ENCODE measurements around the gene LEP. TPM values are rescaled to one million over a fixed set of nuclear protein-coding genes. Genes with fewer than 3 reads are reported as not detected.
A peak's percentile ranks its signal among the peaks of the same experiment; 100 is the strongest.
"Not testable (repeated sequence)": the region's sequence is repeated elsewhere in the genome, so short reads cannot be mapped to it uniquely, and the experiment has no call there.

Gene LEP
- total and polyA plus RNA-seq, 4 donors = 0.02 TPM; not detected in 3

DNA sequence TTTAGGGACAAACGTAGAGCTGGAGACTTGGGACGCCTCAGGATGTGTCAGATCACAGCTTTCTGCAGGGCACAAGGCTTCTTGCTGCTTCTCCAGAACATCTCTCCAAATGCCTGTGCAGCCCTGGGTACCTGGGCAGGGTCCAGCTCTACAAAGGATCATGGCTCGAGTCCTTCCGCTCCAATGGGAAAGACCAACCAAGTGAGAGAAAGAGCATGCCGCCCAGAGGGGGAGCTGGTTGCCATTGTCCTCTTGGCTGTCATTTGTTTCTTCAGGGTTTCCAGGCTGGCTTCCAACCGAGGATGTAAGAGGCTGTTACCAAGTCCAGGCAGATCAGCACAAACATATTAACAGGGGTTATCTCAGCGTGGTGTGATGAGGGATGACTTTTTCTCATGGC lies 5.6 kb upstream of the LEP start:
- H3K36me3 ChIP-seq (ENCODE audit: control insufficient read depth in 4 of 4, insufficient read depth in 3 of 4, low read depth in 1 of 4, low read length in 3 of 4) = no peaks in the 10 kb centered on the region
- no peak overlapping the region for H3K27ac ChIP-seq (ENCODE audit: low read depth in 1 of 2, low read length in 2 of 2)
- WGBS = 56% methylated on average over 7 of the region's 7 CpGs
- TF ChIP-seq SP1 (IDR thresholded peaks at IDR 0.05) = no peak
- no peak for TF ChIP-seq GABPA (IDR thresholded peaks at IDR 0.05 in 1 of 2, conservative IDR thresholded peaks at IDR 0.05 in 1 of 2)
- no peak for TF ChIP-seq TAF1 (conservative IDR thresholded peaks at IDR 0.05)
- no peak for TF ChIP-seq HNF4G (IDR thresholded peaks at IDR 0.05)
- no peak for TF ChIP-seq RXRA (IDR thresholded peaks at IDR 0.05)
- TF ChIP-seq, protein P1, sequence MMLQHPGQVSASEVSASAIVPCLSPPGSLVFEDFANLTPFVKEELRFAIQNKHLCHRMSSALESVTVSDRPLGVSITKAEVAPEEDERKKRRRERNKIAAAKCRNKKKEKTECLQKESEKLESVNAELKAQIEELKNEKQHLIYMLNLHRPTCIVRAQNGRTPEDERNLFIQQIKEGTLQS (IDR thresholded peaks at IDR 0.05) = no peak
- no peak for TF ChIP-seq JUND (IDR thresholded peaks at IDR 0.05)
- TF ChIP-seq EGR1 (IDR thresholded peaks at IDR 0.05; ENCODE audit: low read depth in 2 of 2) = no peak
- peaks cover 0 to 4% (median under 1%) of the 10 kb centered on the region in 4 donors for H3K9me3 ChIP-seq (ENCODE audit: control insufficient read depth in 4 of 4, low read length in 3 of 4)
- H3K27me3 ChIP-seq (ENCODE audit: control insufficient read depth in 4 of 4, insufficient read depth in 4 of 4, low read length in 3 of 4) = peaks cover 0 to 2% (median under 1%) of the 10 kb centered on the region in 4 donors
- no peaks in the 10 kb centered on the region for H3K4me1 ChIP-seq (ENCODE audit: control insufficient read depth in 4 of 4, insufficient read depth in 4 of 4, low read length in 3 of 4)
- DNase-seq (ENCODE audit: low spot score) = no peak
- H3K9ac ChIP-seq (ENCODE audit: low read depth in 1 of 2, low read length in 2 of 2) = no peak overlapping the region
- H3K4me3 ChIP-seq (ENCODE audit: low read depth in 1 of 3, low read length in 3 of 3) = no peak overlapping the region

GRCh38 chr7:128236924-128237586 lies 4.0 kb upstream of the LEP start:
- H3K27me3 ChIP-seq (ENCODE audit: control insufficient read depth in 4 of 4, insufficient read depth in 4 of 4, low read length in 3 of 4) = peaks cover 4 to 10% (median 5%) of the 10 kb centered on the region in 4 donors
- no peaks in the 10 kb centered on the region for H3K36me3 ChIP-seq (ENCODE audit: control insufficient read depth in 4 of 4, insufficient read depth in 3 of 4, low read depth in 1 of 4, low read length in 3 of 4)
- 62% methylated on average over 1 of the region's 1 CpG for WGBS
- H3K4me1 ChIP-seq (ENCODE audit: control insufficient read depth in 4 of 4, insufficient read depth in 4 of 4, low read length in 3 of 4) = no peaks in the 10 kb centered on the region
- peak overlapping the region; percentile 38 to 39 for H3K27ac ChIP-seq (ENCODE audit: low read depth in 1 of 2, low read length in 2 of 2)
- TF ChIP-seq TAF1 (conservative IDR thresholded peaks at IDR 0.05) (no peak), HNF4A (conservative IDR thresholded peaks at IDR 0.05) (no peak), ZBTB33 (IDR thresholded peaks at IDR 0.05) (no peak), RXRA (IDR thresholded peaks at IDR 0.05) (no peak), JUND (IDR thresholded peaks at IDR 0.05) (no peak), FOXA1 (IDR thresholded peaks at IDR 0.05) (no peak), HNF4G (IDR thresholded peaks at IDR 0.05) (no peak), FOXA2 (IDR thresholded peaks at IDR 0.05) (no peak), CTCF (IDR thresholded peaks at IDR 0.05; ENCODE audit: low read depth, low read length, missing input control) (no peak), EGR1 (IDR thresholded peaks at IDR 0.05; ENCODE audit: low read depth in 2 of 2) (no peak), MAX (IDR thresholded peaks at IDR 0.05) (no peak)
- TF ChIP-seq, protein P1 (IDR thresholded peaks at IDR 0.05) = no peak
- H3K4me3 ChIP-seq (ENCODE audit: low read depth in 1 of 3, low read length in 3 of 3) = no peak overlapping the region
- H3K9ac ChIP-seq (ENCODE audit: low read depth in 1 of 2, low read length in 2 of 2) = no peak overlapping the region
- no peak for DNase-seq (ENCODE audit: low spot score)
- H3K9me3 ChIP-seq (ENCODE audit: control insufficient read depth in 4 of 4, low read length in 3 of 4) = peaks cover 0 to 4% (median under 1%) of the 10 kb centered on the region in 4 donors

DNA sequence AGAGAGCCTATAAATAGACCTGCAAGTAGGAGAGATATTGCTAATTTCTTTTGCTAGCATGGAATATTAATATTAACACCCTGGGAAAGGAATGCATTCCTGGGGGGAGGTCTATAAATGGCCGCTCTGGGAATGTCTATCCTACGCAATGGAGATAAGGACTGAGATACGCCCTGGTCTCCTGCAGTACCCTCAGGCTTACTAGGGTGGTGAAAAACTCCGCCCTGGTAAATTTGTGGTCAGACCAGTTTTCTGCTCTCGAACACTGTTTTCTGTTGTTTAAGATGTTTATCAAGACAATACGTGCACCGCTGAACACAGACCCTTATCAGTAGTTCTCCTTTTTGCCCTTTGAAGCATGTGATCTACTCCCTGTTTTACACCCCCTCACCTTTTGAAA lies 1.9 kb upstream of the LEP start:
- H3K9ac ChIP-seq (ENCODE audit: low read depth in 1 of 2, low read length in 2 of 2); H3K27ac ChIP-seq (ENCODE audit: low read depth in 1 of 2, low read length in 2 of 2); H3K4me3 ChIP-seq (ENCODE audit: low read depth in 1 of 3, low read length in 3 of 3); H3K4me1 ChIP-seq (ENCODE audit: control insufficient read depth in 4 of 4, insufficient read depth in 4 of 4, low read length in 3 of 4); H3K36me3 ChIP-seq (ENCODE audit: control insufficient read depth in 4 of 4, insufficient read depth in 3 of 4, low read depth in 1 of 4, low read length in 3 of 4); H3K27me3 ChIP-seq (ENCODE audit: control insufficient read depth in 4 of 4, insufficient read depth in 4 of 4, low read length in 3 of 4); H3K9me3 ChIP-seq (ENCODE audit: control insufficient read depth in 4 of 4, low read length in 3 of 4); DNase-seq (ENCODE audit: low spot score): not testable (repeated sequence)
- WGBS = 83% methylated on average over 7 of the region's 7 CpGs

Data from liver (tissue), 9 donors.